Breast epithelium (tissue), 3 donors: ENCODE results near the gene PTGR2.

Experiments
- POLR2A ChIP-seq: fragments of 450-650 bp; IDR thresholded peaks from one replicate; pipeline ENCODE4 v1.6.1; 2016; ENCODE audit warnings: antibody characterized with exemption, mild to moderate bottlenecking, moderate library complexity
- POLR2AphosphoS5 ChIP-seq, 3 donors: sonication (generic); formaldehyde crosslinking; IDR thresholded peaks; one replicate each; pipeline ENCODE4 v1.6.1; 2017; ENCODE audit warnings: antibody characterized with exemption in 3 of 3
- TF ChIP-seq, protein P1 (sequence below), 3 donors: fragments of 450-650 bp; IDR thresholded peaks; one replicate each; pipeline ENCODE4 v1.5.1; 2016 to 2017; ENCODE audit warnings: antibody characterized with exemption in 3 of 3, mild to moderate bottlenecking in 3 of 3, moderate library complexity in 3 of 3

DNA sequence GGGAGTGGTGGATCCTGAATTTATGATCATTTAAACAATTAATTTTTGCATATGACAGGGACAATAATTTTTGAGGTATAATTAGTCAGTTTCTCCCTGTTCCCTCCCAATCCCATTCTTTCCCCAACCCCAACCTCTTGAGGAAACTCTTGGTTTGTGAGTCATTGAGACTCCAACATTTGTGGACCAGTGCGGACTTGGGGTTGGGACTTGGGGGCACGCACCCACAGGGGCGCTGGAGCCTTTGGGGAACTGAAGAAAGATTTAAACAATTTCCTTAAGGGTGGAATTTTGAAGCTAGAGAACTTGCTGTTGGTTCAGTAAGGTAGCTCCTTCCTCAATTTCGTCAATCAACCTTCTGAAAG, 17.4 kb upstream of the PTGR2 start:
- no peak for TF ChIP-seq POLR2A
- TF ChIP-seq, protein P1, sequence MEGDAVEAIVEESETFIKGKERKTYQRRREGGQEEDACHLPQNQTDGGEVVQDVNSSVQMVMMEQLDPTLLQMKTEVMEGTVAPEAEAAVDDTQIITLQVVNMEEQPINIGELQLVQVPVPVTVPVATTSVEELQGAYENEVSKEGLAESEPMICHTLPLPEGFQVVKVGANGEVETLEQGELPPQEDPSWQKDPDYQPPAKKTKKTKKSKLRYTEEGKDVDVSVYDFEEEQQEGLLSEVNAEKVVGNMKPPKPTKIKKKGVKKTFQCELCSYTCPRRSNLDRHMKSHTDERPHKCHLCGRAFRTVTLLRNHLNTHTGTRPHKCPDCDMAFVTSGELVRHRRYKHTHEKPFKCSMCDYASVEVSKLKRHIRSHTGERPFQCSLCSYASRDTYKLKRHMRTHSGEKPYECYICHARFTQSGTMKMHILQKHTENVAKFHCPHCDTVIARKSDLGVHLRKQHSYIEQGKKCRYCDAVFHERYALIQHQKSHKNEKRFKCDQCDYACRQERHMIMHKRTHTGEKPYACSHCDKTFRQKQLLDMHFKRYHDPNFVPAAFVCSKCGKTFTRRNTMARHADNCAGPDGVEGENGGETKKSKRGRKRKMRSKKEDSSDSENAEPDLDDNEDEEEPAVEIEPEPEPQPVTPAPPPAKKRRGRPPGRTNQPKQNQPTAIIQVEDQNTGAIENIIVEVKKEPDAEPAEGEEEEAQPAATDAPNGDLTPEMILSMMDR (IDR thresholded peaks at IDR 0.05), result no peak
- no peak for TF ChIP-seq POLR2AphosphoS5 (IDR thresholded peaks at IDR 0.05)
